Panc1 (cell line): ENCODE measurements around the gene ZNF124. TPM values are rescaled to one million over a fixed set of nuclear protein-coding genes. Genes with fewer than 3 reads are reported as not detected.
"Not testable (repeated sequence)": the region's sequence is repeated elsewhere in the genome, so short reads cannot be mapped to it uniquely, and the experiment has no call there.

ENCODE experiments used
- ATAC-seq: fragments of 200-7000 bp; cut with Tn5 transposase; 2 replicates; pipeline ENCODE4 v1.9.1; 2020; ENCODE audit warnings: mild to moderate bottlenecking, moderate library complexity
- BruUV-seq: library from RNA; stranded (reverse); fragments of 400-500 nt; replicated peaks from 2 replicates; lab custom pipeline; 2021; lab: Mats Ljungman, UMichigan
- CTCF ChIA-PET: fragments of 300-600 bp; sonication (Branson Sonifier 250); formaldehyde crosslinking; loops from one replicate; lab custom pipeline; 2022; ENCODE audit warnings: antibody characterized with exemption; lab: Charles Lee
- POLR2A ChIA-PET: fragments of 300-600 bp; sonication (Branson Sonifier 250); formaldehyde crosslinking; loops from one replicate; lab custom pipeline; 2022; ENCODE audit warnings: antibody characterized with exemption; lab: Charles Lee
- DNase-seq: peaks from one replicate; pipeline ENCODE4 v3.0.0-alpha.2; 2010; ENCODE audit warnings: low read depth, low spot score
- H3K27ac ChIP-seq: 2 replicates; pipeline ENCODE4 v1.5.1; 2011; ENCODE audit warnings: mild to moderate bottlenecking, low read length, inconsistent platforms
- H3K27me3 ChIP-seq: fragments of 200-500 bp; sonication (Bioruptor generic); 2 replicates; pipeline ENCODE4 v1.6.0; 2014; ENCODE audit warnings: low read length, inconsistent platforms; ENCODE audit not compliant: control insufficient read depth, insufficient read depth
- H3K36me3 ChIP-seq: fragments of 200-500 bp; sonication (Bioruptor generic); 2 replicates; pipeline ENCODE4 v1.5.1; 2014; ENCODE audit warnings: inconsistent platforms, mild to moderate bottlenecking, low read length, moderate library complexity; ENCODE audit not compliant: control insufficient read depth, insufficient read depth
- H3K4me1 ChIP-seq: 2 replicates; pipeline ENCODE4 v1.5.1; 2011; ENCODE audit warnings: inconsistent platforms, mild to moderate bottlenecking, low read length, moderate library complexity; ENCODE audit not compliant: control insufficient read depth, insufficient read depth
- H3K4me3 ChIP-seq, 2 experiments: 2 replicates each; pipeline ENCODE4 v1.5.1; 2011 to 2012; ENCODE audit warnings: low read depth in 2 of 2, low read length in 2 of 2, mild to moderate bottlenecking in 2 of 2, inconsistent platforms in 1 of 2, moderate library complexity in 1 of 2
- H3K9me3 ChIP-seq: fragments of 200-500 bp; sonication (Bioruptor generic); 2 replicates; pipeline ENCODE4 v1.5.1; 2014; ENCODE audit warnings: low read depth, mild to moderate bottlenecking, inconsistent platforms, low read length, moderate library complexity; ENCODE audit not compliant: control insufficient read depth, insufficient read depth
- POLR2AphosphoS5 ChIP-seq: IDR thresholded peaks from 2 replicates; pipeline ENCODE4 v1.6.1; 2012; ENCODE audit warnings: mild to moderate bottlenecking, low read depth, low read length, moderate library complexity
- SIN3A ChIP-seq: IDR thresholded peaks from 2 replicates; pipeline ENCODE4 v1.6.1; 2012; ENCODE audit warnings: low read depth, mild to moderate bottlenecking, low read length, moderate library complexity, borderline replicate concordance; ENCODE audit not compliant: insufficient read depth
- TCF7L2 ChIP-seq: IDR thresholded peaks from 2 replicates; pipeline ENCODE4 v1.6.1; 2011; ENCODE audit warnings: mild to moderate bottlenecking, low read depth, low read length, inconsistent platforms
- in situ Hi-C: cut with HindIII; loops from 2 replicates; pipeline ENCODE4 v1.10.0; 2016; ENCODE audit warnings: low sequenced_read_pairs, low pct_unique_long_range_greater_than_20kb
- intact Hi-C: fragments of 100-400 bp; cut with micrococcal nuclease; formaldehyde crosslinking; loops from one replicate; pipeline ENCODE4 v1.10.0; 2022; ENCODE audit not compliant: unreplicated experiment
- total RNA-seq: library from RNA; stranded (reverse); gene quantifications from one replicate; pipeline ENCODE4 v1.2.1, GENCODE V29; 2021; ENCODE audit not compliant: unreplicated experiment
- TF ChIP-seq, protein P1 (sequence below): fragments of 450-650 bp; IDR thresholded peaks from 2 replicates; pipeline ENCODE4 v1.5.1; 2017; ENCODE audit warnings: mild to moderate bottlenecking
- TF ChIP-seq, protein P2 (sequence below), 2 experiments: IDR thresholded peaks; 2 replicates each; pipeline ENCODE4 v1.6.1; 2011 to 2012; ENCODE audit warnings: low read depth in 2 of 2, control low read depth in 1 of 2, low read length in 1 of 2, mild to moderate bottlenecking in 1 of 2, moderate library complexity in 1 of 2; ENCODE audit not compliant: insufficient read depth in 1 of 2

ZNF124 gene
- total RNA-seq, 1 experiment from 2014 or later, result 18.6 TPM

DNA sequence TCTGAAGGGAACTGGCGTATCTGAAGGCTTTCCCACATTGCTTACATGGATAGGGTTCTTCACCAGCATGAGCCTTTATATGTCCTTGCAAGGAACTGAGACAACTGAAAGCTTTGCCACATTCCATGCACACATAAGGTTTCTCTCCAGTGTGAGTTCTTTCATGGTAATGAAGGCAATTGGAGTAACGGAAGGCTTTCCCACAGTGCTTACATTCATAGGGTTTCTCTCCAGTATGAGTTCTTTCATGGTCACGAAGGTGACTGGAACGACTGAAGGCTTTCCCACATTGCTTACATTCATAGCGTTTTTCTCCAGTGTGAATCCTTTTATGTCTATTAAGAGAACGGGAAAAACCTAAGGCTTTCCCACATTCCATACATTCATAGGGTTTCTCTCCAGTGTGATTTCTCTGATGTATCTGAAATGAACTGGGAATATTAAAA, 15.0 kb downstream of the ZNF124 start:
- TF ChIP-seq, protein P1, sequence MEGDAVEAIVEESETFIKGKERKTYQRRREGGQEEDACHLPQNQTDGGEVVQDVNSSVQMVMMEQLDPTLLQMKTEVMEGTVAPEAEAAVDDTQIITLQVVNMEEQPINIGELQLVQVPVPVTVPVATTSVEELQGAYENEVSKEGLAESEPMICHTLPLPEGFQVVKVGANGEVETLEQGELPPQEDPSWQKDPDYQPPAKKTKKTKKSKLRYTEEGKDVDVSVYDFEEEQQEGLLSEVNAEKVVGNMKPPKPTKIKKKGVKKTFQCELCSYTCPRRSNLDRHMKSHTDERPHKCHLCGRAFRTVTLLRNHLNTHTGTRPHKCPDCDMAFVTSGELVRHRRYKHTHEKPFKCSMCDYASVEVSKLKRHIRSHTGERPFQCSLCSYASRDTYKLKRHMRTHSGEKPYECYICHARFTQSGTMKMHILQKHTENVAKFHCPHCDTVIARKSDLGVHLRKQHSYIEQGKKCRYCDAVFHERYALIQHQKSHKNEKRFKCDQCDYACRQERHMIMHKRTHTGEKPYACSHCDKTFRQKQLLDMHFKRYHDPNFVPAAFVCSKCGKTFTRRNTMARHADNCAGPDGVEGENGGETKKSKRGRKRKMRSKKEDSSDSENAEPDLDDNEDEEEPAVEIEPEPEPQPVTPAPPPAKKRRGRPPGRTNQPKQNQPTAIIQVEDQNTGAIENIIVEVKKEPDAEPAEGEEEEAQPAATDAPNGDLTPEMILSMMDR, result no peak
- ATAC-seq (no peak), DNase-seq (no peak)
- Histone ChIP-seq H3K36me3 (peaks cover 6% of the 10 kb centered on the region; the same call in 1 of the 2 replicates), H3K27ac (no peak overlapping the region), H3K4me3 (no peak overlapping the region), H3K4me1 (no peaks in the 10 kb centered on the region), H3K9me3 (peaks cover 83% of the 10 kb centered on the region), H3K27me3 (no peaks in the 10 kb centered on the region)
- ChIA-PET POLR2A (no interaction called here), CTCF (no interaction called here)
- in situ Hi-C loops, result no loop called here
- intact Hi-C loops, result no loop called here
- no TSS peak for BruUV-seq

DNA sequence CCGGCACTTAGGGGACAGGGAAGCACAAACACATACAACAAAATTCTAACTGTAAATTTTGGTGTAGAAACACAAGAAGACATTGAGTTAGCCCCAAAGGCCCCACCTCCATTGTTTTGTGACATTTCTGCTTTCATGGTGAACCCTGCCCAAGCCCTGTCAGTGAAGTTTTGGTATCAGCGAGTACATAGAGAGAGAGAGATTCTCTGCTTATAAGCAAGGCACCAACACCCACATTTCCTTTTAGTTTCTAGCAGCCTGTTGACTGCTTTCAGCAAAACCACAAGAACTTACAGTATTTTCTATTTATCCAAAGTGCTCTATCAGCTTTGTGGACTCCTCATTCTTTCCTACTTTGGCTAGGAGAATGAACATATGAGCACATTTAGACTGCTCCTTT, 24.0 kb downstream of the ZNF124 start:
- no TSS peak for BruUV-seq
- H3K4me1 ChIP-seq, result no peaks in the 10 kb centered on the region
- no peaks in the 10 kb centered on the region for H3K27me3 ChIP-seq
- no peaks in the 10 kb centered on the region for H3K36me3 ChIP-seq
- ChIA-PET POLR2A (no interaction called here), CTCF (no interaction called here)
- no peak for DNase-seq
- intact Hi-C loops, result no loop called here
- no peak overlapping the region for H3K27ac ChIP-seq
- TF ChIP-seq TCF7L2 (no peak), POLR2AphosphoS5 (no peak), SIN3A (no peak)
- TF ChIP-seq, protein P2, sequence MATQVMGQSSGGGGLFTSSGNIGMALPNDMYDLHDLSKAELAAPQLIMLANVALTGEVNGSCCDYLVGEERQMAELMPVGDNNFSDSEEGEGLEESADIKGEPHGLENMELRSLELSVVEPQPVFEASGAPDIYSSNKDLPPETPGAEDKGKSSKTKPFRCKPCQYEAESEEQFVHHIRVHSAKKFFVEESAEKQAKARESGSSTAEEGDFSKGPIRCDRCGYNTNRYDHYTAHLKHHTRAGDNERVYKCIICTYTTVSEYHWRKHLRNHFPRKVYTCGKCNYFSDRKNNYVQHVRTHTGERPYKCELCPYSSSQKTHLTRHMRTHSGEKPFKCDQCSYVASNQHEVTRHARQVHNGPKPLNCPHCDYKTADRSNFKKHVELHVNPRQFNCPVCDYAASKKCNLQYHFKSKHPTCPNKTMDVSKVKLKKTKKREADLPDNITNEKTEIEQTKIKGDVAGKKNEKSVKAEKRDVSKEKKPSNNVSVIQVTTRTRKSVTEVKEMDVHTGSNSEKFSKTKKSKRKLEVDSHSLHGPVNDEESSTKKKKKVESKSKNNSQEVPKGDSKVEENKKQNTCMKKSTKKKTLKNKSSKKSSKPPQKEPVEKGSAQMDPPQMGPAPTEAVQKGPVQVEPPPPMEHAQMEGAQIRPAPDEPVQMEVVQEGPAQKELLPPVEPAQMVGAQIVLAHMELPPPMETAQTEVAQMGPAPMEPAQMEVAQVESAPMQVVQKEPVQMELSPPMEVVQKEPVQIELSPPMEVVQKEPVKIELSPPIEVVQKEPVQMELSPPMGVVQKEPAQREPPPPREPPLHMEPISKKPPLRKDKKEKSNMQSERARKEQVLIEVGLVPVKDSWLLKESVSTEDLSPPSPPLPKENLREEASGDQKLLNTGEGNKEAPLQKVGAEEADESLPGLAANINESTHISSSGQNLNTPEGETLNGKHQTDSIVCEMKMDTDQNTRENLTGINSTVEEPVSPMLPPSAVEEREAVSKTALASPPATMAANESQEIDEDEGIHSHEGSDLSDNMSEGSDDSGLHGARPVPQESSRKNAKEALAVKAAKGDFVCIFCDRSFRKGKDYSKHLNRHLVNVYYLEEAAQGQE (IDR thresholded peaks at IDR 0.05; ENCODE audit: insufficient read depth in 1 of 2, low read depth in 2 of 2, low read length in 1 of 2), result no peak
- TF ChIP-seq, protein P1, result no peak
- ATAC-seq, result no peak
- in situ Hi-C loops, result no loop called here
- no peak overlapping the region for H3K4me3 ChIP-seq
- peaks cover 77% of the 10 kb centered on the region for H3K9me3 ChIP-seq

DNA sequence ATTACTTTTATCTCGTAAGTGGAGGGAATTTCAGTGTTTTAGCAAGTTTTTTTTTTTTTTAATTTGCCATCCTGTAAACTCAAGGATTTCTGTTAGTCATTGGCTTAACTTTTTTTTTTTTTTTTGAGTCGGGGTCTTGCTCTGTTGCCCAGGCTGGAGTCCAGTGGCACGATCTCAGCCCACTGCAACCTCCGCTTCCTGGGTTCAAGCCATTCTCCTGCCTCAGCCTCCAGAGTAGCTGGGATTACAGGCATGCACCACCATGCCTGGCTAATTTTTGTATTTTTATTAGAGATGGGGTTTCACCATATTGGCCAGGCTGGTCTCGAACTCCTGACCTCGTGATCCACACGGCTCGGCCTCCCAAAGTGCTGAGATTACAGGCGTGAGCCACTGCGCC, 24.7 kb downstream of the ZNF124 start:
- CTCF ChIA-PET, BruUV-seq, H3K27me3 ChIP-seq, H3K4me1 ChIP-seq, ATAC-seq, H3K27ac ChIP-seq, intact Hi-C loops, DNase-seq, in situ Hi-C loops, H3K4me3 ChIP-seq, H3K36me3 ChIP-seq: not testable (repeated sequence)
- peaks cover 78% of the 10 kb centered on the region for H3K9me3 ChIP-seq
- POLR2A ChIA-PET, result interaction anchor here (0.6 kb wide), 1 partner anchor 20 kb away, joined by 6 read pairs; no protein-coding TSS in a partner anchor
